IMR-90 (cell line): ENCODE data around the gene ODAD2. TPM values are rescaled to one million over a fixed set of nuclear protein-coding genes. Genes with fewer than 3 reads are reported as not detected.

Experiments
- ATAC-seq: fragments of 200-7000 bp; cut with Tn5 transposase; 2 replicates; pipeline ENCODE4 v1.9.1; 2020; ENCODE audit warnings: low read depth, mild to moderate bottlenecking, moderate library complexity
- BruUV-seq: library from RNA; stranded (reverse); fragments of 400-500 nt; replicated peaks from 2 replicates; lab custom pipeline; 2021; lab: Mats Ljungman, UMichigan
- CTCF ChIA-PET: fragments of 300-600 bp; formaldehyde crosslinking; extraction: SDS; loops from one replicate; lab custom pipeline; 2021; ENCODE audit warnings: antibody characterized with exemption; lab: Yijun Ruan, JAX
- POLR2A ChIA-PET: fragments of 300-600 bp; sonication (Branson Sonifier 250); formaldehyde crosslinking; loops from one replicate; lab custom pipeline; 2022; ENCODE audit warnings: antibody characterized with exemption; ENCODE audit not compliant: unreplicated experiment; lab: Charles Lee
- DNase-seq: peaks from one replicate; pipeline ENCODE4 v3.0.0; 2013
- H2AFZ ChIP-seq: replicated peaks from 2 replicates; pipeline ENCODE3; 2013; ENCODE audit warnings: low read length, mild to moderate bottlenecking; ENCODE audit not compliant: poor library complexity
- H2AK5ac ChIP-seq: 2 replicates; pipeline ENCODE4 v1.6.1; 2013; ENCODE audit warnings: low read depth, low read length, inconsistent platforms
- H2AK9ac ChIP-seq: replicated peaks from 2 replicates; pipeline ENCODE3; 2013; ENCODE audit warnings: mild to moderate bottlenecking, low read depth, low read length, moderate library complexity; ENCODE audit not compliant: poor library complexity
- H2BK120ac ChIP-seq: 2 replicates; pipeline ENCODE4 v1.6.1; 2013; ENCODE audit warnings: low read depth, low read length, inconsistent platforms
- H2BK15ac ChIP-seq: 3 replicates; pipeline ENCODE4 v1.6.1; 2013; ENCODE audit warnings: low read depth, low read length, inconsistent platforms
- H2BK20ac ChIP-seq: 2 replicates; pipeline ENCODE4 v1.6.1; 2013; ENCODE audit warnings: low read depth, mild to moderate bottlenecking, inconsistent platforms, low read length, moderate library complexity
- H2BK5ac ChIP-seq: 2 replicates; pipeline ENCODE4 v1.6.1; 2013; ENCODE audit warnings: mild to moderate bottlenecking, low read depth, low read length, inconsistent platforms; ENCODE audit not compliant: poor library complexity, severe bottlenecking
- H3K14ac ChIP-seq: replicated peaks from 2 replicates; pipeline ENCODE4 v1.6.1; 2013; ENCODE audit warnings: low read depth, low read length, inconsistent platforms
- H3K18ac ChIP-seq: 2 replicates; pipeline ENCODE4 v1.6.1; 2013; ENCODE audit warnings: low read depth, low read length, control low read depth
- H3K23ac ChIP-seq: 2 replicates; pipeline ENCODE4 v1.6.1; 2013; ENCODE audit warnings: low read depth, low read length, inconsistent platforms
- H3K27ac ChIP-seq: 2 replicates; pipeline ENCODE4 v1.5.1; 2013; ENCODE audit warnings: mild to moderate bottlenecking, control low read depth, low read length; ENCODE audit not compliant: insufficient read depth
- H3K27me3 ChIP-seq: 2 replicates; pipeline ENCODE4 v1.6.1; 2013; ENCODE audit warnings: low read length; ENCODE audit not compliant: control insufficient read depth, insufficient read depth
- H3K36me3 ChIP-seq: 2 replicates; pipeline ENCODE4 v1.6.1; 2013; ENCODE audit warnings: low read length, mixed read lengths; ENCODE audit not compliant: control insufficient read depth, insufficient read depth
- H3K4ac ChIP-seq: 2 replicates; pipeline ENCODE4 v1.6.1; 2013; ENCODE audit warnings: low read depth, low read length, inconsistent platforms
- H3K4me1 ChIP-seq: 2 replicates; pipeline ENCODE4 v1.6.1; 2013; ENCODE audit warnings: low read length, mixed read lengths; ENCODE audit not compliant: control insufficient read depth, insufficient read depth
- H3K4me2 ChIP-seq: 2 replicates; pipeline ENCODE4 v1.6.1; 2013; ENCODE audit warnings: low read depth, mild to moderate bottlenecking, control low read depth, low read length, moderate library complexity
- H3K4me3 ChIP-seq: 2 replicates; pipeline ENCODE4 v1.5.1; 2013; ENCODE audit warnings: low read depth, mild to moderate bottlenecking, control low read depth, low read length, moderate library complexity; ENCODE audit not compliant: insufficient read depth
- H3K56ac ChIP-seq: 2 replicates; pipeline ENCODE4 v1.6.1; 2013; ENCODE audit warnings: low read length, inconsistent platforms; ENCODE audit not compliant: insufficient read depth; ENCODE audit errors: extremely low read depth
- H3K79me1 ChIP-seq, 2 experiments: 2 replicates each; pipeline ENCODE4 v1.6.1; 2013; ENCODE audit warnings: low read length in 2 of 2, inconsistent platforms in 1 of 2, low read depth in 1 of 2
- H3K9ac ChIP-seq: 2 replicates; pipeline ENCODE4 v1.6.1; 2013; ENCODE audit warnings: low read depth, low read length, control low read depth
- H3K9me1 ChIP-seq: 2 replicates; pipeline ENCODE4 v1.6.1; 2013; ENCODE audit warnings: low read length, inconsistent platforms; ENCODE audit not compliant: insufficient read depth
- H3K9me3 ChIP-seq: 2 replicates; pipeline ENCODE4 v1.6.1; 2013; ENCODE audit warnings: low read length; ENCODE audit not compliant: control insufficient read depth, insufficient read depth
- H4K20me1 ChIP-seq: 2 replicates; pipeline ENCODE4 v1.6.1; 2013; ENCODE audit warnings: low read length, inconsistent platforms; ENCODE audit not compliant: insufficient read depth
- H4K5ac ChIP-seq: 2 replicates; pipeline ENCODE4 v1.6.1; 2013; ENCODE audit warnings: mild to moderate bottlenecking, low read depth, low read length, control low read depth
- H4K8ac ChIP-seq, 2 experiments: 2 replicates each; pipeline ENCODE4 v1.6.1; 2013; ENCODE audit warnings: low read depth in 2 of 2, low read length in 2 of 2, control low read depth in 1 of 2, inconsistent platforms in 1 of 2
- H4K91ac ChIP-seq: 2 replicates; pipeline ENCODE4 v1.6.1; 2013; ENCODE audit warnings: low read depth, low read length, inconsistent platforms; ENCODE audit not compliant: insufficient read depth
- BHLHE40 ChIP-seq: fragments of 150-350 bp; IDR thresholded peaks from 2 replicates; pipeline ENCODE4 v1.6.1; 2016; ENCODE audit warnings: mild to moderate bottlenecking, low read depth, low read length
- CEBPB ChIP-seq: IDR thresholded peaks from 2 replicates; pipeline ENCODE4 v1.6.1; 2012; ENCODE audit warnings: low read depth, low read length, improper control_type of control experiment
- CHD1 ChIP-seq: IDR thresholded peaks from 2 replicates; pipeline ENCODE4 v1.6.1; 2012; ENCODE audit warnings: low read depth, low read length, improper control_type of control experiment
- CTCF ChIP-seq: conservative IDR thresholded peaks from 2 replicates; pipeline ENCODE4 v1.5.1; 2012; ENCODE audit warnings: mild to moderate bottlenecking, low read depth, low read length, improper control_type of control experiment
- ELK1 ChIP-seq: fragments of 150-350 bp; IDR thresholded peaks from 2 replicates; pipeline ENCODE4 v1.6.1; 2016; ENCODE audit warnings: low read depth, mild to moderate bottlenecking, low read length, moderate library complexity, borderline replicate concordance
- FOS ChIP-seq: fragments of 150-350 bp; IDR thresholded peaks from 2 replicates; pipeline ENCODE4 v1.6.1; 2016; ENCODE audit warnings: low read depth, low read length
- MAFK ChIP-seq: IDR thresholded peaks from 2 replicates; pipeline ENCODE4 v1.6.1; 2012; ENCODE audit warnings: low read depth, low read length, improper control_type of control experiment
- MAZ ChIP-seq: IDR thresholded peaks from 2 replicates; pipeline ENCODE4 v1.6.1; 2012; ENCODE audit warnings: low read depth, mild to moderate bottlenecking, low read length, improper control_type of control experiment, moderate library complexity, borderline replicate concordance
- MXI1 ChIP-seq: IDR thresholded peaks from 2 replicates; pipeline ENCODE4 v1.6.1; 2012; ENCODE audit warnings: low read depth, mild to moderate bottlenecking, low read length, moderate library complexity, borderline replicate concordance
- NFE2L2 ChIP-seq: fragments of 150-350 bp; IDR thresholded peaks from 2 replicates; pipeline ENCODE4 v1.6.1; 2016; ENCODE audit warnings: low read depth, mild to moderate bottlenecking, low read length
- POLR2A ChIP-seq: IDR thresholded peaks from 2 replicates; pipeline ENCODE4 v1.6.1; 2012; ENCODE audit warnings: mild to moderate bottlenecking, low read depth, low read length
- RAD21 ChIP-seq: IDR thresholded peaks from 2 replicates; pipeline ENCODE4 v1.6.1; 2012; ENCODE audit warnings: low read length, improper control_type of control experiment
- SMC3 ChIP-seq: fragments of 150-350 bp; IDR thresholded peaks from 2 replicates; pipeline ENCODE4 v1.6.1; 2016; ENCODE audit warnings: low read depth, mild to moderate bottlenecking, antibody characterized with exemption, low read length, moderate library complexity
- USF2 ChIP-seq: fragments of 150-350 bp; IDR thresholded peaks from 2 replicates; pipeline ENCODE4 v1.6.1; 2017; ENCODE audit warnings: mild to moderate bottlenecking, antibody characterized with exemption, low read length, low read depth
- WGBS, 2 experiments: methylation state at CpG; one replicate each; pipeline versions ENCODE4 v1.1.5 to v1.1.7; 2013; ENCODE audit warnings: missing lambda C conversion rate in 2 of 2; ENCODE audit not compliant: insufficient read length in 1 of 2; ENCODE audit errors: extremely low coverage in 2 of 2; 5-methylcytosine and 5-hydroxymethylcytosine counted together
- dilution Hi-C: fragments of 300-500 bp; cut with HindIII; formaldehyde crosslinking; loops from one replicate; pipeline ENCODE4 v1.14.3; 2018; ENCODE audit warnings: low sequenced_read_pairs; ENCODE audit not compliant: unreplicated experiment
- in situ Hi-C: fragments of 300-500 bp; cut with MboI; formaldehyde crosslinking; loops from 3 replicates; pipeline ENCODE4 v1.14.3; 2019; ENCODE audit warnings: low sequenced_read_pairs, inconsistent platforms, mixed read lengths
- intact Hi-C: fragments of 100-400 bp; cut with micrococcal nuclease; formaldehyde crosslinking; loops from 2 replicates; pipeline ENCODE4 v1.10.0; 2022
- polyA plus RNA-seq, 3 experiments: library from polyadenylated mRNA; depleted of rRNA; stranded (reverse); fragments of >200 nt; gene quantifications; 2 replicates each; pipeline ENCODE4 v1.2.3, GENCODE V29; 2012; ENCODE audit warnings: low replicate concordance in 1 of 3
- total RNA-seq: library from RNA; depleted of rRNA; stranded (reverse); fragments of >200 nt; gene quantifications from 2 replicates; pipeline ENCODE4 v1.2.3, GENCODE V29; 2012

The ODAD2 gene
- total and polyA plus RNA-seq, 2 of the 4 experiments (the other 2 are of a cell fraction) = 0.53 to 0.72 TPM

GRCh38 chr10:27815846-27816245 is 183.0 kb downstream of the ODAD2 start:
- Histone ChIP-seq H2BK20ac (no peak overlapping the region), H3K23ac (no peak overlapping the region), H2AFZ (no peak overlapping the region), H3K9me1 (no peaks in the 10 kb centered on the region), H2AK9ac (no peak overlapping the region), H3K4me3 (no peak overlapping the region), H2BK120ac (no peak overlapping the region), H4K91ac (no peak overlapping the region), H4K8ac (no peak overlapping the region), H3K36me3 (no peaks in the 10 kb centered on the region), H3K56ac (no peak overlapping the region), H3K4ac (no peak overlapping the region), H3K4me2 (no peak overlapping the region), H3K27me3 (no peaks in the 10 kb centered on the region), H3K4me1 (peaks cover 2% of the 10 kb centered on the region; the same call in 1 of the 2 replicates), H3K18ac (no peak overlapping the region), H2BK5ac (no peak overlapping the region), H3K27ac (no peak overlapping the region), H2AK5ac (no peak overlapping the region), H3K9ac (no peak overlapping the region), H3K14ac (no peak overlapping the region), H3K79me1 (no peaks in the 10 kb centered on the region), H3K9me3 (no peaks in the 10 kb centered on the region), H4K20me1 (no peaks in the 10 kb centered on the region), H4K5ac (no peak overlapping the region), H2BK15ac (no peak overlapping the region)
- TF ChIP-seq MXI1 (no peak), CHD1 (no peak), SMC3 (no peak), CEBPB (no peak), BHLHE40 (no peak), POLR2A (no peak), CTCF (no peak), MAZ (no peak), FOS (no peak), MAFK (no peak), USF2 (no peak), NFE2L2 (no peak), RAD21 (no peak), ELK1 (no peak)
- BruUV-seq = no TSS peak
- CTCF ChIA-PET = interaction anchor here (0.8 kb wide), 1 partner anchor 398 kb away, joined by 3 read pairs; no protein-coding TSS in a partner anchor
- dilution Hi-C loops (no loop called here), intact Hi-C loops (no loop called here), in situ Hi-C loops (no loop called here)
- DNase-seq (no peak), ATAC-seq (no peak)
- POLR2A ChIA-PET = no interaction called here
- WGBS, 2 experiments = 80% methylated on average over 1 of the region's 2 CpGs; no CpG with 5 or more reads in 1 of the 2 experiments
